HG02981 (cell line): ENCODE results near the gene FGD1.

Source experiments
- ATAC-seq: cut with Tn5 transposase; IDR thresholded peaks from one replicate; pipeline ENCODE4 v1.9.1; 2021; ENCODE audit warnings: mild to moderate bottlenecking, moderate library complexity; ENCODE audit not compliant: unreplicated experiment

The FGD1 gene

DNA sequence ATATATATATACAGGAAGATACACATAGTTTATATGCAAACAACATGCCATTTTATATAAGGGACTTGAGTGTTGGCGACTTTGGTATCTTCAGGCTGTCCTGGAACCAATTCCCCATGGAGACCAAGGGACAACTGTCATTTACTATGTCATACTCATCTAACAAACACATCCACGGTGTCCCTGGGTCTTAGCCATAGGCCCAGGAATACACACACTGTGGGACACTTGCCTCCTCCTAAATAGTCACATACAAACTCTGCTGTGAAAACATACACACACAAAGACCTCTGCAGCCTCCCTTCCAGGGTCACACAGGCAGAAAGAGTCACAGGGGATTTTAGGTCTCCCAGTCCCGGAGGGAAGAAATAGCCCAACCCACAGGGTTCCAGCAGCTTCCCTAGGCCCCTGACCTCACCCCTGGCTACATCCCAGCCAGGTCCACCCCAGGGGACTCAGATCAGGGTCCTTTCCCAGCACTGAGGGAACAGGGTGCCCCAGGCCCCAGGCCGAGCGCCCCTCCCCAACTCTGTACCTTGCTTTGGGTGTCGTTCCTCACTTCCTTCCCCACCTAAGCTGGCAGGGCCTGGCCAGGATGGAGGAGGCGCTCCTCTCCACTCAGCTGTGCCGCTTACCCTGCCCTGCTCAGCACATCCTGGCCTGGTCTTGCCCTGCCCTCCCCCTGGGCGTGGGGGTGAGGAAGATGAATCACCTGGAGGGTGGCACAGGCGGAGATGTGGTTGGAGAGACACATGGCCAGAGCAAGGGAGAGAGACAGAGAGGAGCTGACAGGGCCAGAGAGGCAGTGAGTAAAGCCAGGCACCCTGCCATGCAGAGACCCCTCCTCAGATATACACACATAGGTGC, 21.8 kb downstream of the FGD1 start:
- ATAC-seq, result no peak

DNA sequence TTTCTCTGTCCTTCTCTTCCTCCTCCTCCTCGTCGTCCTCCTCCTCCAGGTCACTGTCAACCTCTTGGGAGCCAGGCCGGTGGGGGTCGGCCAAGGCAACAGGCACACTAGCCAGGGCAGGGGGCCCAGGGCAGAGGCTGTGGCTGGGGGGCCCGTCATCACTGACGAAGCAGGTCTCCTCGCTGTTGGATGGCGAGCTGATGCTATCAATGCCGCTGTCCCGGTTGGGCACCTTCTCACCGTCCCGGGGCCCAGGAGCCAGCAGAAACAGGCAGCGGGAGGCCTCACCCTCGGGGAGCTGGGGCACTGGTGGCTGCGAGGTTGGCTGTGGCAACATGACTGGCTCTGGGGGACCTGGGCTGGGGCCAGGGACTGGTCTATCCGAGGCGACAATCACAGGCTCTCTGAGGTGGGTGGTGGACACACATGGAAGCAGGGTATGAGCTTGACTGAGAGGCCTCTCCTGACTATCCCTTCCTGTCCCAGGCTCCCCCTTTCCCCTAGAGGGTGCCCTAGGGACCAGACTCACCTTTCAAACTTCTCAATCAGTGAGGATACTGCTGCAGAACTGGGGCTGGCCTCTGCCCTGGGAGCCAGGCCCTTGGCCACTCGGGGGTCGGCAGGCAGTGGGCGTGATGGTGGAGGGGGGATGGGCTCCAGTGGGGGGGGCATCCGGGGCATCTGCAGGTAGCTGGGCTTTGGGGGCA, 25.8 kb downstream of the FGD1 start:
- no peak for ATAC-seq

DNA sequence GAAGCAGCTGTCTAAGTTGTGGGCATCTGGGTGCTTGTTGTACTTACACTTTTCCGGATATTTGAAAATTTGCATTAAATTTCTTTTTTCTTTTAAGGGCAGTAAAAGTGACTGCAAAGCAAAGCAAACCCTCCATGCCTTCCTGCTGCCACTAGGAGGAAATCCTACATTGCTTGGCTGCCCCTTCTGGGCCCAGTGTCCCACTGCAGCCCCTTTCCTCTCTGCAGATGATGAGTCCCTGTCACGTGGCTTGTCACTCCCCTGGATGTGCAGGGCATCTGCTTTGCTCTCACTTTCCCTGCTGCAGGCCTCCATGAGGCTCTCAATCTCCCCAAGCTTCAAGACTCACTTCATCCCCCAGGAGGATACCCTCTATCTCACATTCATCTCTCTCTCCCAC, 43.1 kb downstream of the FGD1 start:
- no peak for ATAC-seq

DNA sequence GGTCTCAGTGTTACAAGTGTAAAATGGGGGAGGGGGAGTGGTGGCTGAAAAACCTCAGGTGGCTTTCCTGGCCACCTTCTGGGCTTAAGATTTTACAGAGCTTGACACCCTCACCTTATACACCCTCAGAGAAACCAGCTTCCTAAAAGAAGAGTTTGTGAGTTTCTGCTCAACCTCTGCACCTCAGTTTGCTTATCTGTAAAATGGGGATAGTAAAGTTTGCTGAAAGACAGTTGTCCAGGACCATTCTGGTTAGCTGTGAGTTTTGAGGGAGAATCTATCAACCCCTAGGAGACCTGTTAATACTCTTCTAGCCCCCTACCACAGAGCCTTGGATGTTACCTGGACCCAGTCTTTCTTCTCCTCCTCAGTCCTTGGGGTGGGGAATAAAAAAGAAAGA, 46.1 kb downstream of the FGD1 start:
- ATAC-seq, result no peak

DNA sequence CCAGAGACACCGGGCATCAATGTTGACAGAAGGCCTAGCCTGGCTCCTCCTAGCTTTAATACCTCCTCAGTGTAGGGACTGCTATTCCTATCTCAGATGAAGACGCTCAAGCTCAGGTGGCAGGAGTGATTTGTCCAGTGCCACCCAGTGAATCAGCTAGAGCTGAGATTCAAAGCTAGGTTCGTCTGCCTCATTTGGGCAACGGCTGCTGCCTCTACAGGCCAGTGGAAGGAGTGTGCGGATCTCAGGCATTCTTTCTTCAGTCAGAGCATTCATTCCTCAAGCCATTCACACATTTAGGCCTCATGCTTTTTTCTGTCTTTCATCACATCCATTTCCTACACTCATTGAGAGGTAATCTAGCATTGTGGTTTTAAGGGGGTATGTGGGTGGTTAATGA, 48.6 kb downstream of the FGD1 start:
- ATAC-seq, result no peak

DNA sequence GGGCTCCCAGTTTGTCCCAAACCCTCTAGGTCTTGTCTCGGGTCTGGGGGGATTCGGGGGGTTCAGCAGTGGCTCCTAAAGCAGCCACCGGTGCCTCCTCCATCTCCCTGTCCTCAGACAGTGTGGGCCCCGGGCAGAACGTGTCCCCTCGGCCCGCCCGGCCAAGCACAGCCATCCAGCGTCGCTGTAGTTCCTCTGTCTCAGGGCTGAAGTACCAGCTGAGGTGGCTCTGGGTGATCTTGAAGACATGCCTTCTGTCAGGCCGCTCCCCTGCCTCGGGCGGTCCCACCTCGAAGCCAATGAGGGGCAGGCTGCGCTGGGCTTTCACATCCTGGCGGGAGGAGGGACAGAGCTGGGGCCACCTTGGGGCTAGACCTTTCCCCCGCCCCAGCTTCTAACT, 50.0 kb downstream of the FGD1 start:
- ATAC-seq, result no peak

DNA sequence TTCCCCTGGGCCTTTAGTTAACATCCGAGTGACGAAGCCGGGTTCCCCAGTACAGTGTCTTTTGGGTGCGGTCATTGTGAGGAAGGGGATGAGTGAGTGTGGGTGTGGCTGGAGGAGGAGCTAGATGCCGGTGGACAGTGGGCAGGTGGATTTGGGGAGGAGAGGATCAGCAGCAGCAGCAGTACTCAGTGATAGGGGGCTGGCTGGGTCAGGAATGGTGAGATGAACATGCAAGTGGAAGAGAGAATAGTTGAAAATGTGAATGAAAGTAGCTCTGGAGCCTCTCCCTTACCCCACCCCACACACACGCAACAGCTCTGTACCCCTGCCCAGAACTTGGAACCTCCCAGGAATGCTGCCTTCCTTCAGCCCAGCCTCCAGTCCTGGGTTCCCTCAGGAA, 51.3 kb downstream of the FGD1 start:
- ATAC-seq, result no peak

DNA sequence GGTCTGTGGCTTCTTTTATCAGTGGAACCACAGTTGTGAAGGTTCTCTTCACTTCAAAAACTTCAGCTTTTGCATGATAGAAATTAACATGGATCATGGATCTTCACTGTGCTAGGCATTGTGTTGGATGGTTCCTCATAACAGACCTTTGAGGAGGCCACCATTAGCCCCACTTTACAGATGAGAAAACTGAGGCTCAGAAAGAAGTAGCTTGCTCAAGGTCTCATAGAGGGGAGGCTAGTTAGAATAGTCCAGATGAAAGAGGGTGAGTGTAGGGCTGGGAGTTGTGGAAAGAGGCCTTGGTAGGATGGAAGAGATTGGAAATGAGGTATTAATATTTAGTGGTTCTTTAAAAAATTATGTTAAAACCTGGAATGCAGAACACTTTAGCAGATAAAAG, 53.2 kb downstream of the FGD1 start:
- no peak for ATAC-seq

DNA sequence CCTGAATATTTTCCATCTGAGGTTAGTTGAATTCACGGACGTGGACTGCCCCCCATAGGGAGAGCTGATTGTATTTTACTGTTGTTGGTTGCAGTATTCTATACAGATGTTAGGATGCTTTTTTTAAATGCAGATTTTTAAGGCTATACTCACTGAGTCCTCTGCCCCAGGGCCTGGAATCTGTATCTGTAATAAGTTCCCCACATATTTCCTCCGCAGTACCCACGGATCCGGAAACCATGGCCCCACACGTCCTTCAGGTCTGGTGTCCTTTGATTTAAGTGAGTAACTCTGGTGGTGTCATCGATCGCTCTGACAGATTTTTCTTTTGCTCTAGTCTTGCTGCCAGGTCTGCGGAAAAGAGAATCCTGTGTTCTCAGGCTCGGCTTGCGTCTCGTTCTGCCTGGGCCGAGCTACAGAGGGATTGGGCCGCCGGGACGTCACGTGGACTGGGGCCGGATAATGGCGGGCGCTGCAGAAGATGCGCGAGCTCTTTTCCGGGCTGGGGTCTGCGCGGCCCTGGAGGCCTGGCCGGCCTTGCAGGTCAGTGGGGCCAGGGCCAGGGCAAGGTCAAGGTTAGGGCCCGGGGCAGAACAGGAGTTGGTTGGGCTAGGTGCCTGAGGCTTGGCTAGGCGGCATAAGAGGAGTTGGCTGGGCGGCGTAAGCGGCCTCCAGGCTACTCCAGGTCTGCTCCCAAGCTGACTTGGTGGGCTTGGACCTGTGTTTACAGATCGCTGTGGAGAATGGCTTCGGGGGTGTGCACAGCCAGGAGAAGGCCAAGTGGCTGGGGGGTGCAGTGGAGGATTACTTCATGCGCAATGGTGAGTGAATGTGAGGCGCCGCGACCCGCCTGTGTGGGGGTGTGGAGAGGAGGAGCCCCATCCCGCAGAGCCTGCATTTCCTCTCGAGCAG, 55.8 kb downstream of the FGD1 start, which contains the start of gene TSR2:
TSS of gene TSR2 (plus strand) at position 445 of the 912 bp plus-strand sequence. CDS start at position 463, 18 bp downstream.
- peak; percentile 97 for ATAC-seq

DNA sequence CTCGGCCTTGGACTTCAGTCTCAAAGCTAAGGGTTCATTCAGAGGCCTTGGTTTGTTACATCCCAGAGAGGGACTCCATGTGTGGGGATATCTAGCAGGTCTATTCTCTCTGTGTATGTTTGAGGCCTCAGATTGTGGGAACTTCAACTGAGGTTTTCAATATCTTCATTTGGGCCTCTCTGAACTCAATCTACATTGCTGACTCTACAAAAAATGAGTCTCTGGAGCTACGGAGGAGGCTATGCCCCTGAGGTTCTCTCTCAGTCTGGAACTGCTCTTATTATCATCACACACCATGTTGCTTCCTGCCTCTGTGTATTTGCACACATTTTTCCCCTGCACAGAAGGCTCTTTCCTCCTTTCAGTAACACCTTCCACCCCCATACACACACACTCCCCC, 60.9 kb downstream of the FGD1 start:
- ATAC-seq, result no peak

DNA sequence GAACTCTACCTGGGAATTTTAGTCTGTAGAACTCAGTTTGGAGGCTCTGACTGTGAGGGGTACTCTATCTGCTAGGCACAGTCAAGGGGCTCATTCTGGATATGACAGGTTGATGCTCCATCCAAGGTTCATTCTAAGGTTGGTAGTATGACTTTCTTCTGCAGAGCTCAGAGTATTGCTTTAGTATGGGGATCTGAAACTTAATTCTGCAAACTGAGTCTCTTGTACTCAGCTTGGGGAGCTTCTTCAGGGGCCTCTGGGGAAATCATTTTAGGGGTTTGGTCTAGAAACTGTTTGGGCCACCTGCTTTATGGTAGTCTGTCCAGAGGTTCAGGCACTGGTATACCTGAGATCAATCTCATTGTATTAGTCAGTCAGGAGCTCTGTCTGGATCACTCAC, 65.5 kb downstream of the FGD1 start:
- ATAC-seq, result no peak

DNA sequence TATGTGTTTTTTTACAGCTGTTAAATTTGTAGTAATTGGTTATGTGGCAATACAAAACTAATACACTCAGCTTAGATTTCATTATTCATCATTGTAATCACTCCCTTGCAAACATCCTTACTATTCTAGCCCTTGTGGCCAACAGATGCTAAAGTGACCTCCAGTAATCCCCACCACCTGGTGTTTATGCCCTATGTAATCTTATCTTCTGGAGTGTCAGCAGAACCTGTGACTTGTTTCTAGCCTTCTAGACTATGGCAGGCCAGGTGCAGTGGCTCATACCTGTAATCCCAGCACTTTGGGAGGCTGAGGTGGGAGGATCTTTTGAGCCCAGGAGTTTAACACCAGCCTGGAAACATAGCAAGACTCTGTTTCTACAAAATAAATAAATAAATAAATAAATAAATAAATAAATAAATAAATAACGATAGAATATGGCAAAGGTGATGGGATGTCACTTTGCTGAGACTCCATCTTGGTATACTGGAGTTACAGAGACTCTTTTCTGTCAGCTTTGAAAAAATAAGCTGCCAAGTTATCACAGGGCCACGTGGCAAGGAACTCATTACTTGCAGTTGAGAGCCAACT, 68.1 kb downstream of the FGD1 start:
- ATAC-seq, result no peak

DNA sequence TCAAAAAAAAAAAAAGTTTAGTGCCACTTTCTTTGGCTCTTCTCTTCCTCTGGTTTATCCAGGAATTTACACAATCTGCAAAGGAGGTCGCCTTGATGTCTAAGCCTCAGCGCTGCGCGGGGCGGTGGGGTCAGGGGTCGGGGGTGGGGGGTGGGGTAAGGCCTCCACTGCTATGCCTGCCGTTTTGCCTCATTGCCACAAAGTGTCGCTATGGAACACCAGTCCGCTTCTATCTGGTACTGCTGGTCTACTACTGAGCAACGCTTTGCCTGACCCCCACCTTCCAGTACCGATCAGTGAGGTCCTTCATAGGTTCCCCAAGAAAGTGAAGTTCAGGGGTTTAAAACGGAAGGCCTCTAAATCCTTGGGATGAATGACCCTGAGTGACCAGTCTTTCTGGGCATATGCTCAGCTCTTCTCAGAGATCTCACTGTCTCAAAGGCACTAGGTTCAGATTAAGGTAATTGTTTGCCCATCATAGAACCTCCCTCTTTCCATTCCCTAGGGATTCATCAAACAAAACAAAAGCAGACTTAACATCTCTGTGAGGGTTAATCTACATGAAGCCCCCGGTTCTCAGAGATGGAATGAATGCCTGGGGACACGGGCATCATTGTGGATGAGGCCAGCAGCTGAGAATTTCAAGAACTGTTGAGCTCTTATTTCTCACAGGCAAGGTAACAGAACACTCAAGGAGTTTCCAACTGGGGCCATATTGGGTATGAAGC, 72.7 kb downstream of the FGD1 start:
- ATAC-seq, result no peak

DNA sequence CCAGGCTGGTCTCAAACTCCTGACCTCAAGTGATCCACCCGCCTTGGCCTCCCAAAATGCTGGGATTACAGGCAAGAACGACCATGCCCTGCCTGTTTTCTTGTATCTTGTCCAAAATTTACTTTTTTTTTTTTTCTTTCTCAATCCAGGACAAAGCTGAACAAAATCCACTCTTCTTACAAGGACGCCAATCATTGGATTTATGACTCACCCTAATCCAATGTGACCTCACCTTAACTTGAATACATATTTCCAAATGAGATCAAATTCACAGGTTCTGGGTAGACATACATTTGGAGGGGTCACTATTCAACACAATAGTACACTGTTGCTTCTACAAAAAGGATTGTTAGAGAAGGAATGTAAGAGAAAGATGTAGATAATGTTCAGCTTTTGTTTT, 73.9 kb downstream of the FGD1 start:
- ATAC-seq, result no peak

DNA sequence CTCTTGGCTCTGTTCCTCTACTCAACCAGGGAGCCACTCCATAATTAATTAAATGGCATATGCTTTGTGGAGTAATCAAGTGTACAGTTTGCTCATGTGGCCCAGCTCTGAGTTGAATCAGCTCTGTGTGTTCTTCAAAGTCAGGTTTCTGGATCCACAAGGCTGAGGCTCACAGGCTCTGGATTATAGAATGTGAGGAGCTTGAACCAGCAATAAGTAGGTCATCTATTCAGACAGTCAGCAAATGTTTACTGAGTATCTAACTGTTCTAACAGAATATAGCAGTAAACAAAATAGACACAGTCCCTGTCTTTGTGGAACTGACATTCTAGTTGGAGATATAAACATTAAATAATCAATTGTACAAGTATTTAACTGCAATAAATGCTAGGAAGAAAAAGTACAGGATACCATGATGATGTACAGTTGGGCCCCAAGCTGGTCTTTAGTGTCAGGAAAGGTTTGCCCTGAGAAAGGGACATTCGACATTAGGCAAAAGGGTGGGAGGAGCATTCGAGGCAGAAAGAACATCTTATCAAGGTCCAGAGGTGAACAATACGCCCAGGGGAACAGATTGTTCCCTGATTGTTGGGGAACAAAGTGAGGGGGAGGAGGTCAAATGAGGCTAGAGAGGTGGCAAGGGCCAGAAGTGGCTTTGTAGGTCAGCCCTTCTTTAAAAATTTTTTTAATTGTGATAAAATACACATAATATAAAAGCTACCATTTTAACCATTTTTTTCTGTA, 76.3 kb downstream of the FGD1 start:
- no peak for ATAC-seq

DNA sequence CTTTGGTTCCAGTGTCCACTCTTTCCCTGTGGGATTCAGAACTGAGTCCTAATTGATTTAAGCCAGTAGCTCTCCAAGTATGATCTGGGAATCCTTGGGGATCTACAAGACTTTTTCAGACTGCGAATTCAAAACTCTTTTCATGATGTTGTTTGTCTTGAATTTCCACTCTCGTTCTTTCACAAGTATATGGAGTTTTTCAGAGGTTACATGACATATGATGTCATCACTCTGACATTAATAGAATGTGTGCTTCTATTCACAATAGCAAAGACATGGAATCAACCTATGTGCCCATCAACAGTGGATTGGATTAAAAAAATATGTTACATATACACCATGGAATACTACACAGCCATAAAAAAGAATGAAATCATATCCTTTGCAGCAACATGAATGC, 79.1 kb downstream of the FGD1 start:
- ATAC-seq, result no peak

DNA sequence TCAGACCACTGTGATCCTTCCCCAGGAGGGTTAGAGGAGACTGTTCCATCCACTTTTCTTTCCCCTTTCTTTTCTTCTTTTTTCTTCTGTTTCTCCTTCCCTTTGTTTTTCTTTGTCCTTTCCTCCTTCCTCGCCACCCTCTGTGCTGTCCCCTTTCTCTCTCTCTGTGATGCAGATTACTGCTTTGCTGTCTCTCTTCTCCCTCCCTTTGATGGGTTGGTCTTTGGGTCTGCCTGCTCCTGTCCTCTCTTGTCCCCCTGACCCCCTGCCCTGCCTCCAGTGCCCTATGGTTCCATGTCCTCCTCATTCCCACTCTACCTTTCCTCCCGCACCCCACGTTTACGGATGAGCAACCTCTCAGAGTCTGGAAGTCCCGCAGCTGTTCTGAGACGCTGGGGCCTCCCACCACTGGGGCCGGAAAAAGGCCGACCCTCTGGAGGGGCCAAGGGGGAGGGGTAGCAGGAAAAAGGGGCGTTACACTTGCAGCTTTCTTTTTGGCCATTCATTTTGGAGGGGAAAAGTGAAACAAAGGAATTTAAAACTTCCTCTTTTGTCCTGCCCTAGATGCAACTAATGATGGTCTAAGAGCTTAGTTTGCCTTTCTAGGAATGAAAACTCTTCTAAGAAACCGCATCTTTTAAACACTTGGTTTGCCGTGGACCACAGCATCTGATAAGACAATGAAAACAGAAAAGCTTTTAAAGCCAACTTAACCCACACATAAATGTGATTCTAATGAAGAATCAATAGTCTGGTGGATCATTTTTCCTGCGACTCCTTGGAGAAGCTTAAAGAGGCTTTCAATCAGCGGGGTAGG, 80.3 kb downstream of the FGD1 start:
- no peak for ATAC-seq

DNA sequence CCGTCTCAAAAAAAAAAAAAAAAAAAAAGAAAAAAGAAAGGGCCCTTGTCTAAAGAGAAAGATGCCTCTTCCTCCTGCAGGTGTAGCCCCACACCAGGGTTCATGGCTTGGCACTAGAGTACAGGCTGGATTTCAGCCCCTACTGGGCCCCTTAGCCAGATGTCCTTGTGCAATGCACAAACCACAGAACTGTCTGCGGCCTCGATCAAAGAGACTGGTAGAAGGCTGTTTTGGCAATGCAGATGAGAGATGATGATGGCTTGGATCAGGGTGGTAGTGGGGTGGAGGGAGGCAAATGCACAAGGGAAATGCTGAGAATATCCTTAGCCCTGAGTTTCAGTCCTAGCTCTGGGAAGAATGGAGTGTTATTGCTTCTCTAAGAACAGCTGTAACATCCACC, 82.3 kb downstream of the FGD1 start:
- ATAC-seq, result no peak

DNA sequence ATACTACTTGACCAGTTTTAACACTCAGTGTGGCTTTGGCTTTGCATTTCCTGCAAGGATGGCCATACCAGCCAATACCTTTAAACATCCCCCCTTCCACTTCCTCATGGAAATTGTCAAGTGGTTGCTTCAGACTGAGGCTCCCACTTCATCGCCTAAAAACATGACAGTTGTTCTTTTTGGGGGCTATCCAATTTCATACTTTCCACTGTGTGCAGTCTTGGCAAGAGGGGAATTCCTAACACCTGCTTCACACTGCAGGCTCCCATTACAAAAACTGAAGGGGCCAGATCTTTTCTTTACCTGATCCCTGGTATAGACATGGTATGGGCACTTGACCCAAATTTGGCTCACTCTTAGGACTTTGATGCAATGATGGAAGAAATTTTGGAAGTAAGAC, 84.3 kb downstream of the FGD1 start:
- ATAC-seq, result no peak
